Spleen (tissue), 11 donors: Measurements from ENCODE around the gene ARHGEF38. TPM values are rescaled to one million over a fixed set of nuclear protein-coding genes. Genes with fewer than 3 reads are reported as not detected.
A peak's percentile ranks its signal among the peaks of the same experiment; 100 is the strongest.

Experiments used
- DNase-seq: peaks from one replicate; pipeline ENCODE4 v3.0.0-alpha.2; 2020
- H3K27ac ChIP-seq, 8 donors: fragments of 200-600 bp; sonication (generic) in 7 of 8; 1 replicate in 4 of 8; 2 replicates in 4 of 8; pipeline versions ENCODE4 v1.5.0 to v1.8.0; 2016 to 2021; ENCODE audit warnings: inconsistent platforms in 4 of 8, mild to moderate bottlenecking in 4 of 8, moderate library complexity in 1 of 8
- H3K27me3 ChIP-seq, 7 donors: fragments of 200-600 bp; sonication (generic) in 6 of 7; replicated peaks in 1 of 7; 1 replicate in 4 of 7; 2 replicates in 3 of 7; pipeline versions ENCODE4 v1.5.0 to v1.8.0; 2016 to 2021; ENCODE audit warnings: inconsistent platforms in 3 of 7, mild to moderate bottlenecking in 1 of 7
- H3K36me3 ChIP-seq, 6 donors: fragments of 200-600 bp; sonication (generic) in 5 of 6; 1 replicate in 4 of 6; 2 replicates in 2 of 6; pipeline versions ENCODE4 v1.5.0 to v1.8.0; 2016 to 2021; ENCODE audit warnings: inconsistent platforms in 2 of 6
- H3K4me1 ChIP-seq, 6 donors: fragments of 200-600 bp; sonication (generic) in 5 of 6; 1 replicate in 3 of 6; 2 replicates in 3 of 6; pipeline versions ENCODE4 v1.5.0 to v1.8.0; 2016 to 2021; ENCODE audit warnings: inconsistent platforms in 3 of 6
- H3K4me3 ChIP-seq, 8 donors: fragments of 200-600 bp; sonication (generic) in 7 of 8; 1 replicate in 4 of 8; 2 replicates in 4 of 8; pipeline versions ENCODE4 v1.5.0 to v1.8.0; 2016 to 2021; ENCODE audit warnings: inconsistent platforms in 4 of 8, mild to moderate bottlenecking in 4 of 8, moderate library complexity in 2 of 8
- H3K9me3 ChIP-seq, 8 donors: fragments of 200-600 bp; sonication (generic) in 7 of 8; 1 replicate in 4 of 8; 2 replicates in 4 of 8; pipeline versions ENCODE4 v1.5.0 to v1.8.0; 2016 to 2021; ENCODE audit warnings: inconsistent platforms in 4 of 8
- POLR2A ChIP-seq, 3 donors: fragments of 450-650 bp; IDR thresholded peaks; one replicate each; pipeline ENCODE4 v1.5.1; 2017; ENCODE audit warnings: antibody characterized with exemption in 3 of 3, mild to moderate bottlenecking in 1 of 3
- POLR2AphosphoS5 ChIP-seq, 3 donors: sonication (generic); formaldehyde crosslinking; IDR thresholded peaks; one replicate each; pipeline ENCODE4 v1.5.1; 2017; ENCODE audit warnings: antibody characterized with exemption in 3 of 3
- WGBS, 5 donors: extraction: QIAGEN DNeasy Blood & Tissue Kit in 3 of 5; methylation state at CpG; one replicate each; pipeline versions ENCODE4 v1.1.5 to v1.1.7; 2013 to 2018; 5-methylcytosine and 5-hydroxymethylcytosine counted together
- intact Hi-C: fragments of 100-400 bp; cut with DNase I; formaldehyde crosslinking; loops from one replicate; pipeline ENCODE4 v1.15.0; 2023; ENCODE audit warnings: low total_unique reads
- polyA plus RNA-seq, 3 donors: library from polyadenylated mRNA; stranded (reverse); fragments of 200-250 nt; gene quantifications; one replicate each; pipeline ENCODE4 v1.2.1, GENCODE V29; 2013
- total RNA-seq, 7 donors: library from RNA; depleted of rRNA in 3 of 7; stranded (reverse); fragments of >200 nt in 3 of 7; fragmentation: NEBNext Ultra II Directional in 4 of 7; extraction: Animal tissue kit (Norgen Biotek cat#: 25700) in 4 of 7; gene quantifications; one replicate each; pipeline versions ENCODE4 v1.1.0 to v1.2.1, GENCODE V29; 2016 to 2021
- TF ChIP-seq, protein P1 (sequence below), 11 experiments: fragments of 200-600 bp in 7 of 11; fragments of 450-650 bp in 4 of 11; sonication (generic) in 4 of 11; IDR thresholded peaks in 8 of 11; conservative IDR thresholded peaks in 3 of 11; 1 replicate in 7 of 11; 2 replicates in 4 of 11; pipeline versions ENCODE4 v1.4.0 to v1.8.0; 2016 to 2021; ENCODE audit warnings: antibody characterized with exemption in 11 of 11, inconsistent platforms in 4 of 11, mild to moderate bottlenecking in 1 of 11
- donor health status: healthy with polysubstance abuse.
- donor health status: DM: no; HTN: no; CAD: no; lungs with moderate emphysema.
- donor health status: DM: no; HTN: no; CAD: no.
- donor health status: Bipolar disorder and iron deficiency.
- donor health status: healthy.
- donor health status: DM: no; HTN: no; CAD: no.
- donor health status: DM: yes; HTN: yes; CAD: no.

The ARHGEF38 gene
- total and polyA plus RNA-seq, 10 donors, result not detected

DNA sequence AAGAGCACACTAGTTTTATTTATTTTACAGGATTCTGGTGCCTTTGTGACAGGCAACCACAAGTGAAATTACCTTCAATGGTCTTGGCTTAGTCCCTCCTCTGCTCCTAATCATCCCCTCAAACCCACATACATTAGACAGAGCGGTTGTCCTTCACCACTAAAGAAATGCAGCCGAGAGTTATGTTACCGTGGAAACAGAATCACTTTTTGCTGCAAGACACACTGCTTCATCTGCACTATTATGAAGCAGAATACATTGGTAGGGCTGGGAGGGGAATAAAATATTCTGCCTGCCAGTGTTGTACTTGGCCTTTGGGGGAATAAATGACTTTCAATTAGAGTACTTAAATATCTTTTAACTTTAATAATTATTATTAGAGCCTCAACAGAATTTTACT is 75.2 kb downstream of the ARHGEF38 start:
- Histone ChIP-seq H3K27me3 (no peaks in the 10 kb centered on the region), H3K27ac (no peak overlapping the region), H3K9me3 (no peaks in the 10 kb centered on the region), H3K4me1 (peaks cover 0 to 4% (median 0%) of the 10 kb centered on the region in 6 donors), H3K4me3 (no peak overlapping the region), H3K36me3 (no peaks in the 10 kb centered on the region)
- intact Hi-C loops, result no loop called here
- DNase-seq, result no peak
- TF ChIP-seq, protein P1, sequence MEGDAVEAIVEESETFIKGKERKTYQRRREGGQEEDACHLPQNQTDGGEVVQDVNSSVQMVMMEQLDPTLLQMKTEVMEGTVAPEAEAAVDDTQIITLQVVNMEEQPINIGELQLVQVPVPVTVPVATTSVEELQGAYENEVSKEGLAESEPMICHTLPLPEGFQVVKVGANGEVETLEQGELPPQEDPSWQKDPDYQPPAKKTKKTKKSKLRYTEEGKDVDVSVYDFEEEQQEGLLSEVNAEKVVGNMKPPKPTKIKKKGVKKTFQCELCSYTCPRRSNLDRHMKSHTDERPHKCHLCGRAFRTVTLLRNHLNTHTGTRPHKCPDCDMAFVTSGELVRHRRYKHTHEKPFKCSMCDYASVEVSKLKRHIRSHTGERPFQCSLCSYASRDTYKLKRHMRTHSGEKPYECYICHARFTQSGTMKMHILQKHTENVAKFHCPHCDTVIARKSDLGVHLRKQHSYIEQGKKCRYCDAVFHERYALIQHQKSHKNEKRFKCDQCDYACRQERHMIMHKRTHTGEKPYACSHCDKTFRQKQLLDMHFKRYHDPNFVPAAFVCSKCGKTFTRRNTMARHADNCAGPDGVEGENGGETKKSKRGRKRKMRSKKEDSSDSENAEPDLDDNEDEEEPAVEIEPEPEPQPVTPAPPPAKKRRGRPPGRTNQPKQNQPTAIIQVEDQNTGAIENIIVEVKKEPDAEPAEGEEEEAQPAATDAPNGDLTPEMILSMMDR (IDR thresholded peaks at IDR 0.05 in 8 of 11, conservative IDR thresholded peaks at IDR 0.05 in 3 of 11), result no peak
- 85 to 92% (median 86%) methylated on average over 3 of the region's 3 CpGs for WGBS, 5 donors

DNA sequence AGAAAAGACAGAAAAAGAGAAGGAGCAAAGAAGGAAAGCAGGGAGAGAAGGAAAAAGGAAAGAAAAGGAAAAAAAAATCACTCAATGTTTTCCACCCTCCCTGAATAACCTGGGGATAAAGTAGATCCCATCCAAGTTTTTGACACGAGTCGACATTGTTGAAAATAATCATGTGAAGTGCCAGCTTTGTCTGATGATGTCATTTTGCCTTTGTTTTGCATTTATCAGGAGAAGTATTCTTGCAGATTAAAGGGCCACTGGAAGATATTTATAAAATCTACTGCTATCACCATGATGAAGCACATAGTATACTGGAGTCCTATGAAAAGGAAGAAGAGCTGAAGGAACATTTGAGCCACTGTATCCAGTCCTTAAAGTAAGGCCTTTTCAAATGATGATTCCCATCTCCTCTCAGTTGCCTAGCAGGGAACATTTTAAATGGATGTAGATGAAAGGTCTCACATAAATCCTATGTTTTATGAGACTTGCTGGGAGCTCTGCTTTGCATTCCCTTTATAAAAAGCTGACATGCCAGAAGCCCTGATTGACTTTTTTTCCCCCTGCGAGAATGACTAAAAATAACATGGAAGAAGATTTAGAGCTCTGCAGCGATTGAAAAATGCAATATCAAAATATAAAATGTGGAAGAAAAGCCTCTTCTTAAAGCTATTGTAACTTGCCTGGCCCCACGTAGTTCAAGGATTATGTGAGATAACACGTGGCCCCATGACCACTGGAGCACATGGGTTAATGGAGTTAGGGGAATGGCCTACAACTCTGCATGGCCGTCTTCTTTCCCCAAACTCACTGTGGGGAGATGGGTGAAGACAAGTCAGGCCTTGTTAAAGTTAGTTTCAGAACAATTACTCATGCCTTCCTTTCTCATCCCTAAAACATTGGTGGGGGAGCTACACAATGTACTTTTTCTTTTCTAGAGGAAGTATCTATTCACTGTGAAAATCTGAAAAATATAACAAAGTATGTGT is 78.5 kb downstream of the ARHGEF38 start:
- 78 to 89% (median 86%) methylated on average over 7 of the region's 7 CpGs for WGBS, 5 donors
- Histone ChIP-seq H3K9me3 (no peaks in the 10 kb centered on the region), H3K4me3 (no peak overlapping the region), H3K27me3 (no peaks in the 10 kb centered on the region), H3K36me3 (no peaks in the 10 kb centered on the region), H3K4me1 (peaks cover 0 to 9% (median 2%) of the 10 kb centered on the region in 6 donors), H3K27ac (no peak overlapping the region)
- intact Hi-C loops, result no loop called here
- DNase-seq, result no peak
- TF ChIP-seq, protein P1 (IDR thresholded peaks at IDR 0.05 in 8 of 11, conservative IDR thresholded peaks at IDR 0.05 in 3 of 11), result no peak
- no peak for TF ChIP-seq POLR2A (IDR thresholded peaks at IDR 0.05)
- TF ChIP-seq POLR2AphosphoS5 (IDR thresholded peaks at IDR 0.05), result no peak

DNA sequence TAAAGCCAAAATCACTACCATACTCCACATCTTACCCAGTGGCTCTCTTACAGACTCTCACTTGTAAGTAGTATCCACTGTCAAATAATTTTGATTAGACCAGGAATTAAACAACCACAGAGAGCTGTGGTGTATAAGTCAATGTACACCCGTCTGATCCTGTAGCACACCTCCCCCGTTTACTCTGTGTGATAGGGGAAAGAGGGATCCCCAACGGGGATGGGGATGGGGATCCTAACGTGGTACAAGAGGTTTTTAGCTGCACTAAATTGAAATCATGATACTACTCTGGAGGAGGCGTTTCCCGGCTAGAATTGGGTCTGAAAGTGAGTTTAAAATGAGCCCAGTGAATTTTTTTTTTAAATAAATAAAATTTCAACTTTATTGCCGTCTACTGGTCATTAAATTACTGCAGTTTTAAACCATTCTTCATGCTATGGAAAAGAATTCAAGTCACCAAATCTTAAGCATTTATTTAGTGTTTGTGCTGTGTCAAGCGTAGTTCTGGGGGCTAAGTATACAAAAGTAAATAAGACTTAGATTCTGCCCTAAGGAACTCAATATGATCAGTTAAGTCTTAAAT is 79.5 kb downstream of the ARHGEF38 start:
- no peaks in the 10 kb centered on the region for H3K27me3 ChIP-seq
- H3K27ac ChIP-seq, result no peak overlapping the region
- WGBS, 5 donors, result 59 to 92% (median 72%) methylated on average over 8 of the region's 8 CpGs
- DNase-seq, result no peak
- H3K4me1 ChIP-seq, result peaks cover 0 to 10% (median 2%) of the 10 kb centered on the region in 6 donors
- intact Hi-C loops, result no loop called here
- no peaks in the 10 kb centered on the region for H3K9me3 ChIP-seq
- no peaks in the 10 kb centered on the region for H3K36me3 ChIP-seq
- TF ChIP-seq, protein P1 (IDR thresholded peaks at IDR 0.05 in 8 of 11, conservative IDR thresholded peaks at IDR 0.05 in 3 of 11), result peak in 2 of 11 experiments; percentile 37 to 43
- TF ChIP-seq POLR2A (IDR thresholded peaks at IDR 0.05), result no peak
- no peak overlapping the region for H3K4me3 ChIP-seq

DNA sequence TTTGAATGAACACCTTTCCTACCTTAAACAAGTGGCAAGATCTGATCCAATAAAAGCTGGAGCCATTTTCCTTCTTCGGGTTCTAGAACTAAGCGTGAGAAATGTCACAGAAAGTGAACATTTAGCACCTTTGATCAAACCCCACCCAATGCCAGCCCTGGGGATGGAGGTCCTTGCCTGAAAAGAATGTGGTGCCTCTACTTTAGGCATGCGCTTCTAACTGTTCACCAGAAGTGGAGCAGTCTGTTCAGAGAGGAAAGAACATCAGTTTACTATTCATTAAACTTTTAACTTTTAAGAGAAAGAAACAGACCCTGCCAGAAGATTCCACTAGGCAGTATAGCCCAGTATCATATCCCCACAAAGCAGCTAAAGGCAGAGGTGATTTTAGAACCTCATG is 80.2 kb downstream of the ARHGEF38 start:
- no peak for DNase-seq
- 81 to 97% (median 92%) methylated on average over 3 of the region's 3 CpGs for whole genome bisulfite sequencing, 5 donors
- Histone ChIP-seq H3K4me3 (no peak overlapping the region), H3K27ac (no peak overlapping the region), H3K27me3 (no peaks in the 10 kb centered on the region), H3K36me3 (no peaks in the 10 kb centered on the region), H3K4me1 (peaks cover 0 to 17% (median 5%) of the 10 kb centered on the region in 6 donors), H3K9me3 (no peaks in the 10 kb centered on the region)
- intact Hi-C loops, result no loop called here
- TF ChIP-seq, protein P1 (IDR thresholded peaks at IDR 0.05 in 8 of 11, conservative IDR thresholded peaks at IDR 0.05 in 3 of 11), result no peak
- no peak for TF ChIP-seq POLR2AphosphoS5 (IDR thresholded peaks at IDR 0.05)
- no peak for TF ChIP-seq POLR2A (IDR thresholded peaks at IDR 0.05)
